Cardiac fibroblast (primary cell): Measurements from ENCODE around the gene G6PC2.
A peak's percentile ranks its signal among the peaks of the same experiment; 100 is the strongest.

Experiments
- DNase-seq, 2 donors: peaks; one replicate each; pipeline versions ENCODE4 v3.0.0 to v3.0.0-alpha.2; 2010; ENCODE audit warnings: low read depth in 2 of 2
- H3K4me3 ChIP-seq, 2 donors: replicated peaks in 1 of 2; 1 replicate in 1 of 2; 2 replicates in 1 of 2; pipeline ENCODE4 v1.5.1; 2011; ENCODE audit warnings: low read depth in 2 of 2, low read length in 2 of 2, mild to moderate bottlenecking in 2 of 2, moderate library complexity in 1 of 2
- TF ChIP-seq, protein P1 (sequence below): IDR thresholded peaks from one replicate; pipeline ENCODE4 v1.5.1; 2011; ENCODE audit warnings: low read depth, mild to moderate bottlenecking, low read length, inconsistent platforms

G6PC2 gene, protein sequence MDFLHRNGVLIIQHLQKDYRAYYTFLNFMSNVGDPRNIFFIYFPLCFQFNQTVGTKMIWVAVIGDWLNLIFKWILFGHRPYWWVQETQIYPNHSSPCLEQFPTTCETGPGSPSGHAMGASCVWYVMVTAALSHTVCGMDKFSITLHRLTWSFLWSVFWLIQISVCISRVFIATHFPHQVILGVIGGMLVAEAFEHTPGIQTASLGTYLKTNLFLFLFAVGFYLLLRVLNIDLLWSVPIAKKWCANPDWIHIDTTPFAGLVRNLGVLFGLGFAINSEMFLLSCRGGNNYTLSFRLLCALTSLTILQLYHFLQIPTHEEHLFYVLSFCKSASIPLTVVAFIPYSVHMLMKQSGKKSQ

DNA sequence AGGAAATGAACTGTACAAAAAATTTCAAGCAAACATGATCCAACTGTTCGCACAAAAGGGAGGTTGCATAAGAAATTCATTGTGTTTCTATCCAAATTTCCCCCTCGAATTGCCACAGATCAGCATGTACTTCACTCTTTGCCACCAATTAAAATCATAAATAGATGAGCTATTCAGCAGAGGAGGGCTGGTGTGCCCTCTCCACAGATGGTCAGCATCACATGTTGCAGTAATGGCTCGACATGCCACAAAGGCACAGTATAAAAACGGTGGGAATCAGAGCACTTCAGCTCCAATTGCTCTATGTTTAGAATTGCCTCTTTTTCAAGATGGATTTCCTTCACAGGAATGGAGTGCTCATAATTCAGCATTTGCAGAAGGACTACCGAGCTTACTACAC is at the start of gene G6PC2:
Gene G6PC2, plus strand, starts transcription at position 289 of the 400 bp plus-strand sequence. Its CDS starts 41 bp downstream, at position 330.
- TF ChIP-seq, protein P1, sequence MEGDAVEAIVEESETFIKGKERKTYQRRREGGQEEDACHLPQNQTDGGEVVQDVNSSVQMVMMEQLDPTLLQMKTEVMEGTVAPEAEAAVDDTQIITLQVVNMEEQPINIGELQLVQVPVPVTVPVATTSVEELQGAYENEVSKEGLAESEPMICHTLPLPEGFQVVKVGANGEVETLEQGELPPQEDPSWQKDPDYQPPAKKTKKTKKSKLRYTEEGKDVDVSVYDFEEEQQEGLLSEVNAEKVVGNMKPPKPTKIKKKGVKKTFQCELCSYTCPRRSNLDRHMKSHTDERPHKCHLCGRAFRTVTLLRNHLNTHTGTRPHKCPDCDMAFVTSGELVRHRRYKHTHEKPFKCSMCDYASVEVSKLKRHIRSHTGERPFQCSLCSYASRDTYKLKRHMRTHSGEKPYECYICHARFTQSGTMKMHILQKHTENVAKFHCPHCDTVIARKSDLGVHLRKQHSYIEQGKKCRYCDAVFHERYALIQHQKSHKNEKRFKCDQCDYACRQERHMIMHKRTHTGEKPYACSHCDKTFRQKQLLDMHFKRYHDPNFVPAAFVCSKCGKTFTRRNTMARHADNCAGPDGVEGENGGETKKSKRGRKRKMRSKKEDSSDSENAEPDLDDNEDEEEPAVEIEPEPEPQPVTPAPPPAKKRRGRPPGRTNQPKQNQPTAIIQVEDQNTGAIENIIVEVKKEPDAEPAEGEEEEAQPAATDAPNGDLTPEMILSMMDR = no peak
- H3K4me3 ChIP-seq = no peak within 1 kb of the TSS
- DNase-seq = no peak

DNA sequence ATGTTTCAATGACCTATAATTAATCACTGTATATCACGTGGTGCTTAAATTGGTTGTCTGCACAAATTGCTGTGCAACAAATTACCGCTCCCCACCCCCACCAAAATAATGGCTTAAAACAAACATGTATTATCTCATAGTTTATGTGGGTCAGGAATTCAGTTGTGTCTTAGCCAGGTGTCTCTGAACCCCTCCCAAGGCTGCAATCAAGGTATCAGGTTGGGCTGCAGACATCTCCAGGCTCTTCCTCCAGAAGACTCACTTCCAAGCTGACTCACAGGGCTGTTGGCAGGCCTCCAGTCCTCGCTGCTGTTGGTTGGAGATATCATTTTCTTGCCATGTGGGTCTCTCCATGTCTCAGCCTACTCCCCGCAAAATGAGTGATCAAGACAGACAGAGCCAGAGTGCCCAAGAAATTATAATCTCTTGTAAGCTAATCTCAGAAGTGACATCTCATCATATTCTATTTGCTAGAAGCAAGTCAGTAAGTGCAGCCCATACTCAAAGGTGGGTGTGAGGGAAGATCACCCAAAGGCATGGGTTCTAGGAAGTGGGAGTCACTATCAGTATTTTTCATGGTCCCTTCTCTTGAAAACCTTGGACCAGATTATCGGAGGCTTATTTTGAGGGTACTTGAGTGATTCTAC is 49.3 kb upstream of the G6PC2 start:
- TF ChIP-seq, protein P1 = no peak
- no peak overlapping the region for H3K4me3 ChIP-seq
- DNase-seq = peak; percentile 77 to 80

DNA sequence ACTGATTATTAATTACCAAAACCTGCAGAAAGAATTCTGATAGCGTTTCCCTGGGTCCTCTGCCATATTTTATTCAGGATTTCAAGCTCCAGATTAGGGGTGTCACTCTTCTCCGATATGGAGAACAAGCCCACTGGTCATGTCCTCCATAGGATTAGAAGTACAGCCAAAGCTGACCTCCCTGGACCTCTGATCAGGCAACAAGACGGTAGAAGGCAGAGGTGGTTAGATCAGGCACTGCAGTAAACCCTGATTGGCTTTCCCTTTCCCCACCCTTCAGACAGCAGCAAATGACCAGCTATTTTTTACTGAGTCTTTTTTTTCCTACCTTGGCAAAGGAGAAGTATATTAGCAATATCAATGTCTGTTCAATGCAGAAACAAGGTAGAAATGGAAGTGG is 48.6 kb upstream of the G6PC2 start:
- no peak for DNase-seq
- TF ChIP-seq, protein P1 = no peak
- H3K4me3 ChIP-seq = no peak overlapping the region

DNA sequence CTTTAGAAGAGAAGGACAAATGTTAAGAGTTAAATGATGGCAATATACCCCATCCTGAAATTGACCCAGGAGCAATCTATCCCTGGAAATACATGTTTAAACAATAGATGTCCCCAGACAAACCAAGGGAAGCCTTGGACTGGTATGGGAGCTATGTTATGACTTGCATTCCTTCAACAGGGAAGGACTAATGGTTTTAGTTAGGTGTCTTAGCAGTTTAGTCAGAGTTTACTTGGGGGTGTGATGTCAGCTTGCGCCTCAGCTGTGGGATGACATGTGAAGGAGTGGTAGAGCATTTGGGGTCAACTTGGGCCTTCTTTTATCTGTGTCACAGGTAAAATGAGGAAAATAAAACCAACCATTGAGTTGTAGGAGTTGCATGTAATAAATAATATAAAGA is 47.6 kb upstream of the G6PC2 start:
- no peak for DNase-seq
- no peak overlapping the region for H3K4me3 ChIP-seq
- TF ChIP-seq, protein P1 = no peak

DNA sequence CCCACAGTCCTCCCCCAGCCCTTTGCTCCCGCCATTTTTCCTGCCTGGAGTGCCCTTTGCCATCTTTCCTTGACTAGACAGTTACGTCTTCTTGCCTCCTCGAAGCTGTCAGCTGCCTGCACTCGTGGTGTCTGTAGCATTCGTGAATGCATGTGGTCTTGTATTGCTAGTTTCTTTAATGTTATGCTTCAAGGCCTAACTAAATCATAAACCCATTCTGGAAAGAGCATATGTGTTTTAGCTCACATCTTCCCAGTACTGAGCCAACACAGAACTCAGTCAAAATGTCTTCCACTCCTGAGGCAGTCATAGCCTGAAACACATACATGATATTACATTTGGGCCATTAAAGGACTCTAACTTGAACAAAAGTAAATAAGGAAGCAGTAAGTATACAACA is 46.4 kb upstream of the G6PC2 start:
- TF ChIP-seq, protein P1 = no peak
- no peak for DNase-seq
- no peak overlapping the region for H3K4me3 ChIP-seq

DNA sequence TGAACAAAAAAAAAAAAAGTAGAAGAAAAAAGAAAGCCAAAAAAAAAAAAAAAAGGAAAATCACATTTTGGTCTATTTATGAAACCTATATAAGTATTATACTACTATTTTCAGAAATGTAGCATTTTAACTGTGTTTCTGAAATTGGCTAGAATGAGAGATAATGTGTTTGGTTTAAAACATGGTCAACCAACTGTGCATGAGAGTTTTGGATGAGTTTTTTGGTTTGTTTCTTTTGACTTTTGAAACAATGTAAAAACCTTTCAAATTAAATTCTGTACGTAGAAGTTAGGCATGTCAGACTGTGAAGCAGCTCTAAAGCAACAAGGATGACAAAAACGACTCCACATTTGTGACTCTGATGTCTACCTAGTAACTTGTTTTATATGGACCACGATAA is 45.5 kb upstream of the G6PC2 start:
- TF ChIP-seq, protein P1 = no peak
- DNase-seq = no peak

More for the DNA sequence above, 45.5 kb upstream of the G6PC2 start:
- H3K4me3 ChIP-seq = no peak overlapping the region
